GM20431 (cell line): Measurements from ENCODE around the gene BORCS5.
"Not testable (repeated sequence)": the region's sequence is repeated elsewhere in the genome, so short reads cannot be mapped to it uniquely, and the experiment has no call there.

Experiments
- in situ Hi-C: fragments of 300-500 bp; cut with MseI, MboI; formaldehyde crosslinking; loops from one replicate; pipeline ENCODE4 v1.15.0; 2020; ENCODE audit warnings: low sequenced_read_pairs; ENCODE audit not compliant: unreplicated experiment

Gene BORCS5

GRCh38 chr12:12474931-12475795, 118.3 kb downstream of the BORCS5 start:
- in situ Hi-C loops: no loop called here

GRCh38 chr12:12476857-12477531, 120.1 kb downstream of the BORCS5 start:
- in situ Hi-C loops: no loop called here

- in situ Hi-C loops: no loop called here
Observed at GRCh38 chr12:12477532-12477890, 120.6 kb downstream of the BORCS5 start.

- in situ Hi-C loops: no loop called here
Observed at GRCh38 chr12:12480074-12480473, 123.2 kb downstream of the BORCS5 start.

- in situ Hi-C loops: no loop called here
Observed at GRCh38 chr12:12481631-12482030, 124.8 kb downstream of the BORCS5 start.

- in situ Hi-C loops: no loop called here
Observed at GRCh38 chr12:12482150-12482761, 125.4 kb downstream of the BORCS5 start.

GRCh38 chr12:12482959-12483358, 126.1 kb downstream of the BORCS5 start:
- in situ Hi-C loops: no loop called here

- in situ Hi-C loops: no loop called here
Observed at GRCh38 chr12:12483438-12483837, 126.6 kb downstream of the BORCS5 start.

- in situ Hi-C loops: no loop called here
Observed at GRCh38 chr12:12486661-12487240, 129.9 kb downstream of the BORCS5 start.

GRCh38 chr12:12487490-12487889, 130.6 kb downstream of the BORCS5 start:
- in situ Hi-C loops: no loop called here

- in situ Hi-C loops: no loop called here
Observed at GRCh38 chr12:12488296-12488695, 131.4 kb downstream of the BORCS5 start.

GRCh38 chr12:12488823-12489550, 132.1 kb downstream of the BORCS5 start:
- in situ Hi-C loops: no loop called here

- in situ Hi-C loops: no loop called here
Observed at GRCh38 chr12:12491606-12492005, 134.7 kb downstream of the BORCS5 start.

GRCh38 chr12:12492547-12492946, 135.7 kb downstream of the BORCS5 start:
- in situ Hi-C loops: no loop called here

- in situ Hi-C loops: no loop called here
Observed at GRCh38 chr12:12495536-12495935, 138.7 kb downstream of the BORCS5 start.

GRCh38 chr12:12498210-12498609, 141.3 kb downstream of the BORCS5 start:
- in situ Hi-C loops: no loop called here

GRCh38 chr12:12499909-12500604, 143.2 kb downstream of the BORCS5 start:
- in situ Hi-C loops: no loop called here

GRCh38 chr12:12501121-12501520, 144.2 kb downstream of the BORCS5 start:
- in situ Hi-C loops: no loop called here

- in situ Hi-C loops: not testable (repeated sequence)
Observed at GRCh38 chr12:12502130-12502814, 145.4 kb downstream of the BORCS5 start.
